PC-3 (cell line): ENCODE data around the gene DERA. TPM values are rescaled to one million over a fixed set of nuclear protein-coding genes. Genes with fewer than 3 reads are reported as not detected.

Source experiments
- ATAC-seq: fragments of 200-7000 bp; cut with Tn5 transposase; 2 replicates; pipeline ENCODE4 v1.9.1; 2020; ENCODE audit warnings: mild to moderate bottlenecking, moderate library complexity
- BruUV-seq: library from RNA; stranded (reverse); fragments of 400-500 nt; replicated peaks from 2 replicates; lab custom pipeline; 2021; lab: Mats Ljungman, UMichigan
- CTCF ChIA-PET: fragments of 300-600 bp; sonication (Branson Sonifier 250); formaldehyde crosslinking; loops from one replicate; lab custom pipeline; 2022; ENCODE audit warnings: antibody characterized with exemption; lab: Charles Lee
- POLR2A ChIA-PET: fragments of 300-600 bp; sonication (Branson Sonifier 250); formaldehyde crosslinking; loops from one replicate; lab custom pipeline; 2022; ENCODE audit warnings: antibody characterized with exemption; ENCODE audit not compliant: unreplicated experiment; lab: Charles Lee
- DNase-seq: peaks from one replicate; pipeline ENCODE4 v3.0.0-alpha.2; 2015
- H2AFZ ChIP-seq: fragments of 300-600 bp; sonication (generic); 2 replicates; pipeline ENCODE4 v1.6.0; 2016; ENCODE audit warnings: antibody characterized with exemption, low read length
- H3F3A ChIP-seq: fragments of 300-600 bp; sonication (generic); one replicate; pipeline ENCODE4 v1.6.0; 2017; ENCODE audit warnings: antibody characterized with exemption, low read length, control low read depth, mild to moderate bottlenecking; ENCODE audit not compliant: unreplicated experiment
- H3K27ac ChIP-seq: fragments of 300-600 bp; sonication (generic); 2 replicates; pipeline ENCODE4 v1.5.1; 2016; ENCODE audit warnings: mild to moderate bottlenecking, low read length
- H3K27me3 ChIP-seq: fragments of 300-600 bp; sonication (generic); 2 replicates; pipeline ENCODE4 v1.6.1; 2016; ENCODE audit warnings: low read length, mixed read lengths
- H3K36me3 ChIP-seq: fragments of 300-600 bp; sonication (generic); 2 replicates; pipeline ENCODE4 v1.6.1; 2016; ENCODE audit warnings: low read depth, mixed run types, low read length, mixed read lengths
- H3K4me1 ChIP-seq: fragments of 300-600 bp; sonication (generic); 2 replicates; pipeline ENCODE4 v1.5.1; 2016; ENCODE audit warnings: low read length; ENCODE audit not compliant: insufficient read depth
- H3K4me2 ChIP-seq: fragments of 300-600 bp; sonication (generic); 2 replicates; pipeline ENCODE4 v1.6.0; 2016; ENCODE audit warnings: low read length
- H3K4me3 ChIP-seq: fragments of 300-600 bp; sonication (generic); 2 replicates; pipeline ENCODE4 v1.5.1; 2016; ENCODE audit warnings: mild to moderate bottlenecking, low read length, mixed read lengths
- H3K79me2 ChIP-seq: fragments of 300-600 bp; sonication (generic); 2 replicates; pipeline ENCODE4 v1.6.1; 2017; ENCODE audit warnings: low read length, mixed read lengths
- H3K9ac ChIP-seq: fragments of 300-600 bp; sonication (generic); 2 replicates; pipeline ENCODE4 v1.6.0; 2016; ENCODE audit warnings: mild to moderate bottlenecking, low read length
- H3K9me2 ChIP-seq: fragments of 300-600 bp; sonication (generic); replicated peaks from 2 replicates; pipeline ENCODE4 v1.6.1; 2016; ENCODE audit warnings: mixed run types, low read length, mixed read lengths
- H3K9me3 ChIP-seq: fragments of 300-600 bp; sonication (generic); 2 replicates; pipeline ENCODE4 v1.6.1; 2016; ENCODE audit warnings: low read length, mixed read lengths
- H4K20me1 ChIP-seq: fragments of 300-600 bp; sonication (generic); 2 replicates; pipeline ENCODE4 v1.6.1; 2016; ENCODE audit warnings: low read length, mixed read lengths
- EZH2 ChIP-seq: fragments of 300-600 bp; sonication (generic); IDR thresholded peaks from one replicate; pipeline ENCODE4 v1.6.1; 2017; ENCODE audit warnings: antibody characterized with exemption, mild to moderate bottlenecking, low read length; ENCODE audit not compliant: unreplicated experiment
- EZH2phosphoT487 ChIP-seq: fragments of 300-600 bp; sonication (generic); IDR thresholded peaks from 2 replicates; pipeline ENCODE4 v1.6.1; 2018; ENCODE audit warnings: mild to moderate bottlenecking, antibody characterized with exemption, low read length, borderline replicate concordance
- intact Hi-C: fragments of 100-400 bp; cut with micrococcal nuclease; formaldehyde crosslinking; loops from 2 replicates; pipeline ENCODE4 v1.9.0; 2023
- total RNA-seq: library from RNA; depleted of rRNA; stranded (reverse); fragments of >200 nt; gene quantifications from 2 replicates; pipeline ENCODE4 v1.2.3, GENCODE V29; 2014
- TF ChIP-seq, protein P1 (sequence below): fragments of 300-600 bp; sonication (generic); conservative IDR thresholded peaks from 2 replicates; pipeline ENCODE4 v1.5.1; 2017; ENCODE audit warnings: antibody characterized with exemption, low read depth, mild to moderate bottlenecking, low read length

Gene DERA
- total RNA-seq, 1 experiment from 2014 or later = 49.4 TPM

DNA sequence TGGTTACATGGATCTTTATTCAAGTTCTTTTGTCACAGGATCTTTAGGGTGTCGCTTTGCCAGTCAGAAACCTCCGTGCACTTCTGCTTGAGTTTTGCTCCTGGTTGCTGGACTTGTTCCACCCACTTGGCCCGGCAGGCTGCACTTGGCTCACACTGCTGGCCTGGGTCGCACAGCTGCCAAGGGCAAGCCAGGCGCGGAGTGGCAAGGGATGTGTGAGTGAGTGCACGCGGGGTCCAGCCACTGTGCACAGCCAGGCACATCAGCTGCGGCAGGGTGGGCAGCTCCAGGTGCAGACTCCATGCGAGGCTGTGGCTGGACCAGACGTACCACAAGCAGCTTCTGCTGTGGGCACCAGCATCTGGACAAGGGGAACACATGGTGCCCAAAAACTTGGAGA lies 76.6 kb downstream of the DERA start:
- intact Hi-C loops = no loop called here
- ChIA-PET CTCF (no interaction called here), POLR2A (no interaction called here)
- H2AFZ ChIP-seq = no peak overlapping the region
- H3K4me3 ChIP-seq = no peak overlapping the region
- no TSS peak for BruUV-seq
- no peak for ATAC-seq
- H3K9me2 ChIP-seq = no peaks in the 10 kb centered on the region
- H3K9ac ChIP-seq = no peak overlapping the region
- no peaks in the 10 kb centered on the region for H3K36me3 ChIP-seq
- no peaks in the 10 kb centered on the region for H3F3A ChIP-seq
- H3K4me2 ChIP-seq = no peak overlapping the region
- no peaks in the 10 kb centered on the region for H3K79me2 ChIP-seq
- H3K27ac ChIP-seq = no peak overlapping the region
- TF ChIP-seq, protein P1, sequence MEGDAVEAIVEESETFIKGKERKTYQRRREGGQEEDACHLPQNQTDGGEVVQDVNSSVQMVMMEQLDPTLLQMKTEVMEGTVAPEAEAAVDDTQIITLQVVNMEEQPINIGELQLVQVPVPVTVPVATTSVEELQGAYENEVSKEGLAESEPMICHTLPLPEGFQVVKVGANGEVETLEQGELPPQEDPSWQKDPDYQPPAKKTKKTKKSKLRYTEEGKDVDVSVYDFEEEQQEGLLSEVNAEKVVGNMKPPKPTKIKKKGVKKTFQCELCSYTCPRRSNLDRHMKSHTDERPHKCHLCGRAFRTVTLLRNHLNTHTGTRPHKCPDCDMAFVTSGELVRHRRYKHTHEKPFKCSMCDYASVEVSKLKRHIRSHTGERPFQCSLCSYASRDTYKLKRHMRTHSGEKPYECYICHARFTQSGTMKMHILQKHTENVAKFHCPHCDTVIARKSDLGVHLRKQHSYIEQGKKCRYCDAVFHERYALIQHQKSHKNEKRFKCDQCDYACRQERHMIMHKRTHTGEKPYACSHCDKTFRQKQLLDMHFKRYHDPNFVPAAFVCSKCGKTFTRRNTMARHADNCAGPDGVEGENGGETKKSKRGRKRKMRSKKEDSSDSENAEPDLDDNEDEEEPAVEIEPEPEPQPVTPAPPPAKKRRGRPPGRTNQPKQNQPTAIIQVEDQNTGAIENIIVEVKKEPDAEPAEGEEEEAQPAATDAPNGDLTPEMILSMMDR = no peak
- TF ChIP-seq EZH2phosphoT487 = no peak
- no peak for TF ChIP-seq EZH2
- H3K4me1 ChIP-seq = no peaks in the 10 kb centered on the region
- no peaks in the 10 kb centered on the region for H4K20me1 ChIP-seq
- H3K9me3 ChIP-seq = no peaks in the 10 kb centered on the region
- no peak for DNase-seq
- no peaks in the 10 kb centered on the region for H3K27me3 ChIP-seq

DNA sequence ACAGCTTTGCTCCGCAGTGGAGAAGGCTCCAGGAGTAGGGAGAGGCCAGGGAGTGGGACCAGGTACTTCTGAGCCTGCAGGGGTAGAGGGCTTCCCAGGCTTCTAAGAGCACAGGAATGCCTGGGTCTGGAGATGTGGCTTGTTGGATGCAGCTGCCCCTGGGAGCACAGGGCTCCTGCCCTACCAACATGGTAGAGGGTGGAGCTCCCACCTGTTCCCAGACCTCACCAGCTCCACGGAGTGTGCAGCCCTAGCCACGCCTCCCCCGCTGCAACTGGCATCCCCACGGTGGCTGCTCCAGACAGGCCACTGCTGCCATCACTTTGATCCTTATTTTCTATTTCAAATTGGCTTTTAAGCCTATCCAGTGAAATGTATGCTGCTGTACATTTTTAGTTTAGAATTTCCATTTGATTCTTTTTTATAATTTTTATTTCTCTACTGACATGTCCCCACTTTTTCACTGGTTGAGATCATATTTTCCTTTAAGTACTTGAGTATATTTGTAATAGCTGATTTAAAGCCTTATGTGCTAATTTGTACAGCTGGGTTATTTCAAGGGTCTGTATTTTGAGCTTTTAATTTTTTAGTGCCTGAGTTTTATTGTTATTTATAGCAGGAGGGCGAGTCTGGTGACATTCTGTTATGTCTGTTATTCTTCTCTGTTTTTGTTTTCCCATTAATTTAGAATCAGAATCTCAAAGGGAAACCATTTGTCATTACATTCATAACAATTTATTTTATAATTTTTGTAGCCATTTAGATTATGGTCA lies 78.0 kb downstream of the DERA start:
- H4K20me1 ChIP-seq = no peaks in the 10 kb centered on the region
- no peak for TF ChIP-seq EZH2phosphoT487
- no peak for TF ChIP-seq EZH2
- TF ChIP-seq, protein P1 = no peak
- no peaks in the 10 kb centered on the region for H3K79me2 ChIP-seq
- no peaks in the 10 kb centered on the region for H3K36me3 ChIP-seq
- POLR2A ChIA-PET = no interaction called here
- no peak for DNase-seq
- H3F3A ChIP-seq = no peaks in the 10 kb centered on the region
- no peaks in the 10 kb centered on the region for H3K9me2 ChIP-seq
- BruUV-seq = no TSS peak
- no peak overlapping the region for H2AFZ ChIP-seq
- no peak overlapping the region for H3K9ac ChIP-seq
- H3K9me3 ChIP-seq = no peaks in the 10 kb centered on the region
- H3K4me3 ChIP-seq = no peak overlapping the region
- no peak overlapping the region for H3K27ac ChIP-seq
- CTCF ChIA-PET = no interaction called here
- no peaks in the 10 kb centered on the region for H3K4me1 ChIP-seq
- H3K4me2 ChIP-seq = no peak overlapping the region
- intact Hi-C loops = no loop called here
- H3K27me3 ChIP-seq = no peaks in the 10 kb centered on the region
- ATAC-seq = no peak

GRCh38 chr12:15995801-15996200 lies 84.7 kb downstream of the DERA start:
- no peaks in the 10 kb centered on the region for H3K9me3 ChIP-seq
- H3K9ac ChIP-seq = no peak overlapping the region
- CTCF ChIA-PET = no interaction called here
- POLR2A ChIA-PET = no interaction called here
- no TSS peak for BruUV-seq
- no peaks in the 10 kb centered on the region for H3K4me1 ChIP-seq
- H3K27ac ChIP-seq = no peak overlapping the region
- no peak for TF ChIP-seq EZH2phosphoT487
- no peak for TF ChIP-seq EZH2
- TF ChIP-seq, protein P1 = no peak
- H4K20me1 ChIP-seq = no peaks in the 10 kb centered on the region
- no peak overlapping the region for H3K4me2 ChIP-seq
- H3K27me3 ChIP-seq = no peaks in the 10 kb centered on the region
- H3K4me3 ChIP-seq = no peak overlapping the region
- intact Hi-C loops = no loop called here
- no peak overlapping the region for H2AFZ ChIP-seq
- DNase-seq (no peak), ATAC-seq (no peak)
- no peaks in the 10 kb centered on the region for H3K36me3 ChIP-seq
- H3K9me2 ChIP-seq = no peaks in the 10 kb centered on the region
- H3F3A ChIP-seq = no peaks in the 10 kb centered on the region
- no peaks in the 10 kb centered on the region for H3K79me2 ChIP-seq
